ENCODE measurements around the gene FAM168A. TPM values are rescaled to one million over a fixed set of nuclear protein-coding genes. Genes with fewer than 3 reads are reported as not detected.

The FAM168A gene
- total RNA-seq, 1 experiment from 2014 or later, result 21.1 TPM

- H3T11ph ChIP-seq (ENCODE audit: low read length), result no peak overlapping the region
- no peaks in the 10 kb centered on the region for H3K79me2 ChIP-seq (ENCODE audit: insufficient read depth, low read length)
- peak overlapping the region in 1 of 3 experiments; percentile 96; a peak in 3 of 7 replicates for H3K27ac Mint-ChIP-seq
- peak overlapping the region; percentile 31 for H3K18ac ChIP-seq (ENCODE audit: insufficient read length, low read depth, low read length)
- H3K23ac ChIP-seq (ENCODE audit: insufficient read length, low read depth, low read length), result no peak overlapping the region
- H3K4me2 ChIP-seq (ENCODE audit: insufficient read depth, insufficient read length, low read length), result peak overlapping the region; percentile 37
- no peaks in the 10 kb centered on the region for H4K20me1 ChIP-seq (ENCODE audit: control insufficient read depth, insufficient read depth, insufficient read length)
- no peak overlapping the region for H4K8ac ChIP-seq (replicated peaks; ENCODE audit: insufficient read length, low read depth, low read length)
- peak; percentile 97 for DNase-seq
- H3K27me3 Mint-ChIP-seq (ENCODE audit: low read depth), result peaks cover 10% of the 10 kb centered on the region
- H3K23me2 ChIP-seq (ENCODE audit: insufficient read length, low read depth, low read length, poor library complexity, severe bottlenecking), result peaks cover 18% of the 10 kb centered on the region
- H3K9me3 Mint-ChIP-seq, result no peaks in the 10 kb centered on the region
- H3K27me3 ChIP-seq (ENCODE audit: insufficient read depth, low read length), result no peaks in the 10 kb centered on the region; the same call in 1 of the 2 replicates
- TF ChIP-seq CTCF (conservative IDR thresholded peaks at IDR 0.05), result no peak
- no peak overlapping the region for H2BK15ac ChIP-seq (ENCODE audit: low read depth, low read length)
- H3K36me3 Mint-ChIP-seq (ENCODE audit: insufficient read depth in 1 of 3, low read depth in 3 of 3), result peaks cover 0 to 2% (median 2%) of the 10 kb centered on the region in 3 experiments; a peak in 2 of 7 replicates
- H2AFZ ChIP-seq (ENCODE audit: low read length), result no peak overlapping the region
- H3K4me1 ChIP-seq (ENCODE audit: insufficient read depth, low read length), result peaks cover 7% of the 10 kb centered on the region; the same call in 1 of the 2 replicates
- no peak overlapping the region for H4K5ac ChIP-seq (ENCODE audit: insufficient read length, low read depth, low read length)
- H2BK120ac ChIP-seq (ENCODE audit: low read depth, low read length, poor library complexity, severe bottlenecking), result no peak overlapping the region
- no peak overlapping the region for H4K91ac ChIP-seq (ENCODE audit: insufficient read length, low read depth, low read length)
- peaks cover 51 to 59% of the 10 kb centered on the region in 2 experiments for H3K4me1 Mint-ChIP-seq
- H3K4me3 Mint-ChIP-seq, result peak overlapping the region; percentile 77 to 85
- no peak overlapping the region for H2BK5ac ChIP-seq (ENCODE audit: insufficient read length, low read length)
- H2BK20ac ChIP-seq (ENCODE audit: low read depth, low read length, poor library complexity, severe bottlenecking), result no peak overlapping the region
- H3K79me1 ChIP-seq (ENCODE audit: insufficient read depth, low read depth, low read length, poor library complexity, severe bottlenecking), result no peaks in the 10 kb centered on the region
- WGBS (ENCODE audit: extremely low coverage, insufficient read length, low lambda C conversion rate), result no CpG with 5 or more reads among the region's 23 CpGs
- 0 out of 2 replicates have a peak overlapping the region, but pooled peaks have one; percentile 13 for H3K14ac ChIP-seq (ENCODE audit: insufficient read depth, low read length)
- no peak overlapping the region for H2AK5ac ChIP-seq (ENCODE audit: insufficient read length, low read length)
- H3K56ac ChIP-seq (ENCODE audit: insufficient read length, low read depth, low read length), result no peak overlapping the region
- no peaks in the 10 kb centered on the region for H3K9me3 ChIP-seq (ENCODE audit: control insufficient read depth, low read depth, low read length)
- no peak overlapping the region for H3K9ac ChIP-seq (ENCODE audit: extremely low read depth, insufficient read length, low read length)
- H3K27ac ChIP-seq (ENCODE audit: insufficient read length, low read depth, low read length), result no peak overlapping the region
- H3K4ac ChIP-seq (ENCODE audit: low read depth, low read length), result no peak overlapping the region
- H2BK12ac ChIP-seq (ENCODE audit: insufficient read length, low read depth, low read length), result no peak overlapping the region
Measured at GRCh38 chr11:73647459-73648100, 49.7 kb upstream of the FAM168A start.
